ENCODE results near the gene GART. TPM values are rescaled to one million over a fixed set of nuclear protein-coding genes. Genes with fewer than 3 reads are reported as not detected.

Gene GART
- total RNA-seq, 1 experiment from 2014 or later: 142 TPM

DNA sequence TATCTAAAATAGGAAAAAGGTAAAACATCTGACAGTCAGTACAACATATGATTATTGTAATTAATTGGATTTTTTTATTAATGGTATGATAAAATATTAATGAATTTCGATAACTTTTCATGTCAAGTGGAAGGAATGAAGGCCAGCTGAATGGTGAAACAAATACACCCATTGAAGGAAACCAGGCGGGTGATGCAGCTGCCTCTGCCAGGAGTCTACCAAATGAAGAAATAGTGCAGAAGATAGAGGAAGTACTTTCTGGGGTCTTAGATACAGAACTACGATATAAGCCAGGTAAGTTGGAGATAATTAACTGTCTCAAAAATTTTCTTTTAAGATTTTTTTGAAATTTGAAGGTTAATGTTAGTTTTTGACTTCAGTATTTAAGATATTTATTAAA, 4.2 kb upstream of the GART start:
- Histone ChIP-seq H3K9ac (ENCODE audit: low read length) (no peak overlapping the region; the same call in 1 of the 2 replicates), H2AFZ (ENCODE audit: low read length) (no peak overlapping the region), H4K20me1 (ENCODE audit: low read length) (peaks cover 72% of the 10 kb centered on the region), H3F3A (ENCODE audit: low read length, unreplicated experiment) (no peaks in the 10 kb centered on the region), H3K4me1 (ENCODE audit: insufficient read depth, low read length) (peaks cover 9% of the 10 kb centered on the region), H3K9me3 (ENCODE audit: low read length) (no peaks in the 10 kb centered on the region), H3K4me2 (ENCODE audit: low read length) (peak overlapping the region; percentile 91), H3K4me3 (ENCODE audit: low read length) (peak overlapping the region; percentile 94; the same call in 1 of the 2 replicates), H3K9me2 (replicated peaks; ENCODE audit: low read length) (no peaks in the 10 kb centered on the region), H3K27me3 (ENCODE audit: low read length) (no peaks in the 10 kb centered on the region), H3K36me3 (ENCODE audit: low read depth, low read length) (peaks cover 46% of the 10 kb centered on the region), H3K27ac (ENCODE audit: low read length) (no peak overlapping the region), H3K79me2 (ENCODE audit: low read length) (peaks cover 96% of the 10 kb centered on the region)
- POLR2A ChIA-PET (ENCODE audit: unreplicated experiment): no interaction called here
- CTCF ChIA-PET: no interaction called here
- TF ChIP-seq EZH2phosphoT487 (IDR thresholded peaks at IDR 0.05; ENCODE audit: borderline replicate concordance, low read length) (no peak), EZH2 (IDR thresholded peaks at IDR 0.05; ENCODE audit: low read length, unreplicated experiment) (no peak)
- TF ChIP-seq, protein P1, sequence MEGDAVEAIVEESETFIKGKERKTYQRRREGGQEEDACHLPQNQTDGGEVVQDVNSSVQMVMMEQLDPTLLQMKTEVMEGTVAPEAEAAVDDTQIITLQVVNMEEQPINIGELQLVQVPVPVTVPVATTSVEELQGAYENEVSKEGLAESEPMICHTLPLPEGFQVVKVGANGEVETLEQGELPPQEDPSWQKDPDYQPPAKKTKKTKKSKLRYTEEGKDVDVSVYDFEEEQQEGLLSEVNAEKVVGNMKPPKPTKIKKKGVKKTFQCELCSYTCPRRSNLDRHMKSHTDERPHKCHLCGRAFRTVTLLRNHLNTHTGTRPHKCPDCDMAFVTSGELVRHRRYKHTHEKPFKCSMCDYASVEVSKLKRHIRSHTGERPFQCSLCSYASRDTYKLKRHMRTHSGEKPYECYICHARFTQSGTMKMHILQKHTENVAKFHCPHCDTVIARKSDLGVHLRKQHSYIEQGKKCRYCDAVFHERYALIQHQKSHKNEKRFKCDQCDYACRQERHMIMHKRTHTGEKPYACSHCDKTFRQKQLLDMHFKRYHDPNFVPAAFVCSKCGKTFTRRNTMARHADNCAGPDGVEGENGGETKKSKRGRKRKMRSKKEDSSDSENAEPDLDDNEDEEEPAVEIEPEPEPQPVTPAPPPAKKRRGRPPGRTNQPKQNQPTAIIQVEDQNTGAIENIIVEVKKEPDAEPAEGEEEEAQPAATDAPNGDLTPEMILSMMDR (conservative IDR thresholded peaks at IDR 0.05; ENCODE audit: low read depth, low read length): no peak
- intact Hi-C loops (cut with micrococcal nuclease): no loop called here
- no peak for DNase-seq
- no TSS peak for BruUV-seq (replicated peaks)
- no peak for ATAC-seq

DNA sequence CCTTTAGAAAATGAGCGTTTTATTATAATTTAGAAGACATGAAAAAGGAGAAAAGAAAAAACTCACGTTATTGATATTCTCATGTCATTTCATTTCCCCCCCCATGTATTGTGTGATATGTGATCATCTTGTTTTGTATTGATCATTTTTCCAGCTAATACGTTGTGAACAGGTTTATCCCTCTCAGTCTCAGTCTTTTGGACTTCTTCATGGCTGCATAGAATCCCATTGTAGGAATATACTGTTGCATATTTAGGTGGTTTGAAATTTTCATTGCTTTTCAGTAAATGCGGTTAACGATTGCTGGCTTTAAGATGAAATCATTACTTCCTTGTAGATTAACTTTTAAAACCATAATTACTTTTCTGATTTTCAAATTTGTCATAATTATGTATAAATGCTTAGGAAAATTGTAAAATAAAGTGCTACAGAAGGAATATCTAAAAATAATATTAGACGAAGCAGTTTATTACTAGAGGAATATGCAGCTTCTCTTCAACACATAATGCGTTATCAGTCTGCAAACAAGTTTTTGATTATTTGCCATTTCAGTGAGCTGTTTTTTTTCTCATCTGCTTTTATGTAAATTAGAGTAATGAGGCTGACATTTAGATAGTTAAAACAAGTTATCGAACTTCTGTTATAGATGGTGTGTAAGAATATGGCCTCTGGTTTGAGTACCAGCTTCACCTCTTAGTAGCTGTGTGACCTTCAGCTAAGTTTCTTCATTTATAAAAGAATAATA, 2.7 kb upstream of the GART start:
- CTCF ChIA-PET: interaction anchor here (0.7 to 1.2 kb wide), 2 partner anchors 61 to 65 kb away, joined by 3 to 4 read pairs; partner anchors contain the start of gene TMEM50B
- TF ChIP-seq EZH2phosphoT487 (IDR thresholded peaks at IDR 0.05; ENCODE audit: borderline replicate concordance, low read length) (no peak), EZH2 (IDR thresholded peaks at IDR 0.05; ENCODE audit: low read length, unreplicated experiment) (no peak)
- TF ChIP-seq, protein P1 (conservative IDR thresholded peaks at IDR 0.05; ENCODE audit: low read depth, low read length): no peak
- Histone ChIP-seq H3K36me3 (ENCODE audit: low read depth, low read length) (peaks cover 31% of the 10 kb centered on the region), H3K79me2 (ENCODE audit: low read length) (peaks cover 96% of the 10 kb centered on the region), H3K27me3 (ENCODE audit: low read length) (no peaks in the 10 kb centered on the region), H3K27ac (ENCODE audit: low read length) (no peak overlapping the region), H3K9me3 (ENCODE audit: low read length) (no peaks in the 10 kb centered on the region), H3K4me1 (ENCODE audit: insufficient read depth, low read length) (peaks cover 20% of the 10 kb centered on the region), H3K4me2 (ENCODE audit: low read length) (peak overlapping the region; percentile 91), H3K4me3 (ENCODE audit: low read length) (peak overlapping the region; percentile 94), H3K9me2 (replicated peaks; ENCODE audit: low read length) (no peaks in the 10 kb centered on the region), H2AFZ (ENCODE audit: low read length) (no peak overlapping the region), H4K20me1 (ENCODE audit: low read length) (peaks cover 64% of the 10 kb centered on the region), H3K9ac (ENCODE audit: low read length) (peak overlapping the region; percentile 99), H3F3A (ENCODE audit: low read length, unreplicated experiment) (no peaks in the 10 kb centered on the region)
- POLR2A ChIA-PET (ENCODE audit: unreplicated experiment): interaction anchor here (0.6 kb wide), 1 partner anchor 1005 kb away, joined by 5 read pairs; no protein-coding TSS in a partner anchor
- no peak for DNase-seq
- intact Hi-C loops (cut with micrococcal nuclease): loop anchor here (1.0 to 5.0 kb wide), 4 partner anchors 43 to 162 kb away; partner anchors contain the start of gene DONSON
- no TSS peak for BruUV-seq (replicated peaks)
- ATAC-seq: no peak

Measured in PC-3 (cell line).